HepG2 (cell line): Measurements from ENCODE around the gene GLIS1. TPM values are rescaled to one million over a fixed set of nuclear protein-coding genes. Genes with fewer than 3 reads are reported as not detected.

ENCODE experiments used
- ATAC-seq: fragments of 200-7000 bp; cut with Tn5 transposase; 3 replicates; pipeline ENCODE4 v1.9.1; 2020; ENCODE audit warnings: mild to moderate bottlenecking, moderate library complexity
- BruUV-seq: library from RNA; stranded (reverse); fragments of 400-500 nt; replicated peaks from 2 replicates; lab custom pipeline; 2021; lab: Mats Ljungman, UMichigan
- CTCF ChIA-PET: fragments of 300-600 bp; formaldehyde crosslinking; extraction: SDS; loops from one replicate; lab custom pipeline; 2021; ENCODE audit warnings: low total read pairs, inconsistent platforms, low intra/inter-chr PET ratio; lab: Yijun Ruan, JAX
- POLR2A ChIA-PET: fragments of 350-600 bp; sonication (Branson Sonifier 250); formaldehyde crosslinking; loops from one replicate; lab custom pipeline; 2020; ENCODE audit warnings: antibody characterized with exemption, inconsistent platforms; lab: Yijun Ruan, JAX
- DNase-seq: peaks from one replicate; pipeline ENCODE4 v3.0.0-alpha.2; 2015; ENCODE audit warnings: low spot score
- FAIRE-seq: peaks from 3 replicates; lab custom pipeline; 2011; peaks lifted over from hg19 to GRCh38; lab: Jason Lieb, UNC
- H2AFZ ChIP-seq: one replicate; pipeline ENCODE4 v1.6.1; 2011; ENCODE audit warnings: low read length, inconsistent platforms
- H3K27ac ChIP-seq: fragments of 300-600 bp; 3 replicates; pipeline ENCODE4 v1.8.0; 2011; ENCODE audit warnings: mixed run types, mild to moderate bottlenecking, mixed read lengths, low read length, inconsistent platforms; ENCODE audit not compliant: insufficient read depth; ENCODE audit errors: extremely low read length
- H3K27me3 ChIP-seq, 2 experiments: fragments of 200-600 bp in 1 of 2; 2 replicates in 1 of 2; 3 replicates in 1 of 2; pipeline versions ENCODE4 v1.6.0 to v1.8.0; 2011; ENCODE audit warnings: low read length in 2 of 2, mild to moderate bottlenecking in 2 of 2, moderate library complexity in 2 of 2, inconsistent platforms in 1 of 2; ENCODE audit not compliant: insufficient read depth in 2 of 2, control insufficient read depth in 1 of 2
- H3K36me3 ChIP-seq, 2 experiments: fragments of 200-600 bp in 1 of 2; replicated peaks in 1 of 2; 2 replicates in 1 of 2; 3 replicates in 1 of 2; pipeline versions ENCODE4 v1.5.1 to v1.8.0; 2011; ENCODE audit warnings: low read length in 2 of 2, inconsistent platforms in 1 of 2; ENCODE audit not compliant: insufficient read depth in 2 of 2, control insufficient read depth in 1 of 2
- H3K4me1 ChIP-seq: 2 replicates; pipeline ENCODE4 v1.5.1; 2012; ENCODE audit warnings: low read length, inconsistent platforms; ENCODE audit not compliant: insufficient read depth
- H3K4me2 ChIP-seq: 2 replicates; pipeline ENCODE4 v1.6.0; 2011; ENCODE audit warnings: low read depth, low read length, inconsistent platforms
- H3K4me3 ChIP-seq, 3 experiments: fragments of 200-600 bp in 1 of 3; sonication (generic), shearing (Covaris generic) in 1 of 3; replicated peaks in 1 of 3; 2 replicates each; pipeline ENCODE4 v1.5.1; 2011 to 2016; ENCODE audit warnings: low read length in 3 of 3, inconsistent platforms in 2 of 3, low read depth in 2 of 3, mild to moderate bottlenecking in 2 of 3, control low read depth in 1 of 3, mixed read lengths in 1 of 3; ENCODE audit not compliant: insufficient read depth in 1 of 3
- H3K79me2 ChIP-seq: one replicate; pipeline ENCODE4 v1.6.1; 2011; ENCODE audit warnings: low read length, inconsistent platforms; ENCODE audit not compliant: insufficient read depth
- H3K9ac ChIP-seq: 2 replicates; pipeline ENCODE4 v1.6.0; 2011; ENCODE audit warnings: mild to moderate bottlenecking, low read depth, low read length, inconsistent platforms; ENCODE audit not compliant: insufficient read depth
- H3K9me3 ChIP-seq: 2 replicates; pipeline ENCODE4 v1.5.1; 2012; ENCODE audit warnings: mild to moderate bottlenecking, low read length
- H4K20me1 ChIP-seq: 2 replicates; pipeline ENCODE4 v1.6.0; 2011; ENCODE audit warnings: inconsistent platforms, mild to moderate bottlenecking, low read length, moderate library complexity; ENCODE audit not compliant: insufficient read depth
- ARHGAP35 ChIP-seq: sonication (generic); formaldehyde crosslinking; IDR thresholded peaks from 2 replicates; pipeline ENCODE4 v1.9.0; 2022; ENCODE audit warnings: mild to moderate bottlenecking, inconsistent platforms, moderate library complexity, missing genetic modification reagents, borderline replicate concordance
- KDM5A ChIP-seq: fragments of 200-600 bp; sonication (generic); IDR thresholded peaks from 2 replicates; pipeline ENCODE4 v1.7.0; 2018; ENCODE audit warnings: antibody characterized with exemption, mild to moderate bottlenecking, low read length, borderline replicate concordance
- XBP1 ChIP-seq: sonication (generic); formaldehyde crosslinking; IDR thresholded peaks from 2 replicates; pipeline ENCODE4 v1.5.0; 2020; ENCODE audit warnings: missing genetic modification reagents
- ZNF232 ChIP-seq: sonication (generic); formaldehyde crosslinking; IDR thresholded peaks from 2 replicates; pipeline ENCODE4 v1.4.0; 2020; ENCODE audit warnings: missing genetic modification reagents, borderline replicate concordance
- ZNF569 ChIP-seq: sonication (generic); formaldehyde crosslinking; IDR thresholded peaks from 2 replicates; pipeline ENCODE4 v1.5.0; 2020; ENCODE audit warnings: mild to moderate bottlenecking, missing genetic modification reagents, moderate library complexity, borderline replicate concordance
- WGBS: methylation state at CpG from one replicate; pipeline ENCODE4 v1.1.6; 2017; ENCODE audit warnings: low lambda C conversion rate; 5-methylcytosine and 5-hydroxymethylcytosine counted together
- in situ Hi-C: cut with HindIII; loops from 2 replicates; pipeline ENCODE4 v1.10.0; 2017; ENCODE audit warnings: low pct_unique_long_range_greater_than_20kb; ENCODE audit not compliant: extremely low pct_ligation_motif_present
- intact Hi-C: fragments of 100-400 bp; cut with micrococcal nuclease; formaldehyde crosslinking; loops from one replicate; pipeline ENCODE4 v1.10.0; 2022; ENCODE audit not compliant: unreplicated experiment
- polyA plus RNA-seq, 8 experiments: library from polyadenylated mRNA; depleted of rRNA in 3 of 8; stranded (reverse) in 7 of 8; unstranded in 1 of 8; fragments of >200 nt; fragmentation: Illumina TruSeq in 4 of 8; extraction: Trizol in 4 of 8; gene quantifications; 2 replicates each; pipeline versions ENCODE4 v1.2.1 to v1.2.3, GENCODE V29; 2011 to 2016; ENCODE audit warnings: low read depth in 4 of 8, missing spikeins in 1 of 8, mixed read lengths in 1 of 8; ENCODE audit not compliant: insufficient read depth in 1 of 8
- total RNA-seq, 5 experiments: library from RNA; depleted of rRNA; stranded (reverse); fragments of >200 nt; fragmentation: Illumina TruSeq; extraction: Trizol; gene quantifications; 2 replicates each; pipeline ENCODE4 v1.2.3, GENCODE V29; 2016; ENCODE audit warnings: low read depth in 1 of 5
- TF ChIP-seq, protein P1 (sequence below): IDR thresholded peaks from 2 replicates; pipeline ENCODE4 v1.6.1; 2016; ENCODE audit warnings: mild to moderate bottlenecking

The GLIS1 gene
- total and polyA plus RNA-seq, 2 of the 13 experiments (the other 11 are each of a cell fraction or from before 2014, with no cell fraction given): 0.03 TPM; not detected in 1

DNA sequence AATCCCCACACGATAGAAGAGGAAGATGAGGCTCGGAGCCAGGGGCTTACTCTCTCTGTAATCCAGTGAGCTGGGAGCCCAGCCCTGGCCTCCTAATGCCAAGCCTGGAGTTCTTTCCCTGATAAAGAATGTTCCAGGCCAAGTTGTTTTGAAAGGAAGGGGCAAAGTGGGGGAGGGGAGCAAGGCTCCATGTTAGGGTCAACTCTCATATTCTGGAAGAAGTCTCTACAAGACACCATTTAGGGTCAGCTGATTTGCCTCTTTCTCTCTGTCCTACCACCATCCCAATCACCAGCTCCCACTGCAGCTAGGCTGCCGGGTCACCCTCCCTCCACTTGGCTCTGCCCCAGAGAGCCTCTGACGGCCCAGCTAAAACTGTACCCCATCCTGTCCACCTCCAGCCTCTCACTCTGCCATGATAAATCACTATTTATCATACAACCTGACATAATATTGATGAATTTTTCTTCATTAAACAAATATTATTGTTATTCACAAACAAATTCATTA, 95.0 kb downstream of the GLIS1 start:
- in situ Hi-C loops (no loop called here), intact Hi-C loops (no loop called here)
- TF ChIP-seq XBP1 (no peak), ZNF232 (CRISPR knock-in tag) (no peak), ARHGAP35 (CRISPR knock-in tag) (no peak), KDM5A (no peak), ZNF569 (CRISPR knock-in tag) (no peak)
- TF ChIP-seq, protein P1, sequence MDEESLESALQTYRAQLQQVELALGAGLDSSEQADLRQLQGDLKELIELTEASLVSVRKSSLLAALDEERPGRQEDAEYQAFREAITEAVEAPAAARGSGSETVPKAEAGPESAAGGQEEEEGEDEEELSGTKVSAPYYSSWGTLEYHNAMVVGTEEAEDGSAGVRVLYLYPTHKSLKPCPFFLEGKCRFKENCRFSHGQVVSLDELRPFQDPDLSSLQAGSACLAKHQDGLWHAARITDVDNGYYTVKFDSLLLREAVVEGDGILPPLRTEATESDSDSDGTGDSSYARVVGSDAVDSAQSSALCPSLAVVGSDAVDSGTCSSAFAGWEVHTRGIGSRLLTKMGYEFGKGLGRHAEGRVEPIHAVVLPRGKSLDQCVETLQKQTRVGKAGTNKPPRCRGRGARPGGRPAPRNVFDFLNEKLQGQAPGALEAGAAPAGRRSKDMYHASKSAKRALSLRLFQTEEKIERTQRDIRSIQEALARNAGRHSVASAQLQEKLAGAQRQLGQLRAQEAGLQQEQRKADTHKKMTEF (CRISPR knock-in tag): no peak
- Histone ChIP-seq H3K36me3 (no peaks in the 10 kb centered on the region), H4K20me1 (no peaks in the 10 kb centered on the region), H3K9ac (no peak overlapping the region), H3K27me3 (peaks cover 0 to 37% of the 10 kb centered on the region in 2 experiments; a peak in 4 of 5 replicates), H3K9me3 (no peaks in the 10 kb centered on the region), H3K4me1 (no peaks in the 10 kb centered on the region), H3K4me2 (no peak overlapping the region), H2AFZ (no peak overlapping the region), H3K27ac (no peak overlapping the region), H3K4me3 (no peak overlapping the region), H3K79me2 (no peaks in the 10 kb centered on the region)
- BruUV-seq: no TSS peak
- ATAC-seq (no peak), FAIRE-seq (no peak), DNase-seq (no peak)
- ChIA-PET CTCF (no interaction called here), POLR2A (no interaction called here)
- 16% methylated on average over 4 of the region's 4 CpGs for WGBS
